Measurements from ENCODE around the gene COPS8.

GRCh38 chr2:237118025-237118424 is 32.3 kb downstream of the COPS8 start:
- TF ChIP-seq, protein P1, sequence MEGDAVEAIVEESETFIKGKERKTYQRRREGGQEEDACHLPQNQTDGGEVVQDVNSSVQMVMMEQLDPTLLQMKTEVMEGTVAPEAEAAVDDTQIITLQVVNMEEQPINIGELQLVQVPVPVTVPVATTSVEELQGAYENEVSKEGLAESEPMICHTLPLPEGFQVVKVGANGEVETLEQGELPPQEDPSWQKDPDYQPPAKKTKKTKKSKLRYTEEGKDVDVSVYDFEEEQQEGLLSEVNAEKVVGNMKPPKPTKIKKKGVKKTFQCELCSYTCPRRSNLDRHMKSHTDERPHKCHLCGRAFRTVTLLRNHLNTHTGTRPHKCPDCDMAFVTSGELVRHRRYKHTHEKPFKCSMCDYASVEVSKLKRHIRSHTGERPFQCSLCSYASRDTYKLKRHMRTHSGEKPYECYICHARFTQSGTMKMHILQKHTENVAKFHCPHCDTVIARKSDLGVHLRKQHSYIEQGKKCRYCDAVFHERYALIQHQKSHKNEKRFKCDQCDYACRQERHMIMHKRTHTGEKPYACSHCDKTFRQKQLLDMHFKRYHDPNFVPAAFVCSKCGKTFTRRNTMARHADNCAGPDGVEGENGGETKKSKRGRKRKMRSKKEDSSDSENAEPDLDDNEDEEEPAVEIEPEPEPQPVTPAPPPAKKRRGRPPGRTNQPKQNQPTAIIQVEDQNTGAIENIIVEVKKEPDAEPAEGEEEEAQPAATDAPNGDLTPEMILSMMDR (IDR thresholded peaks at IDR 0.05; ENCODE audit: extremely low read depth in 1 of 2, insufficient read depth in 1 of 2, low read depth in 1 of 2, low read length in 2 of 2): no peak
- TF ChIP-seq POLR2A (IDR thresholded peaks at IDR 0.05; ENCODE audit: low read depth, low read length) (no peak), POLR2AphosphoS5 (IDR thresholded peaks at IDR 0.05; ENCODE audit: insufficient read depth, low read depth, low read length) (no peak), MAX (IDR thresholded peaks at IDR 0.05; ENCODE audit: insufficient read depth, insufficient read length) (no peak), EZH2 (IDR thresholded peaks at IDR 0.05; ENCODE audit: borderline replicate concordance, low read depth, low read length, severe bottlenecking) (no peak), GATA2 (IDR thresholded peaks at IDR 0.05; ENCODE audit: insufficient read depth, insufficient read length, low read depth, low read length) (no peak)
